GM21717 (cell line): ENCODE results near the gene TACSTD2.
"Not testable (repeated sequence)": the region's sequence is repeated elsewhere in the genome, so short reads cannot be mapped to it uniquely, and the experiment has no call there.

Experiments used
- ATAC-seq: cut with Tn5 transposase; IDR thresholded peaks from one replicate; pipeline ENCODE4 v1.9.1; 2021; ENCODE audit warnings: mild to moderate bottlenecking, moderate library complexity; ENCODE audit not compliant: unreplicated experiment

Gene TACSTD2

GRCh38 chr1:58588396-58588795, 11.3 kb upstream of the TACSTD2 start:
- no peak for ATAC-seq

- ATAC-seq: no peak
Observed at GRCh38 chr1:58587667-58588066, 10.6 kb upstream of the TACSTD2 start.

- no peak for ATAC-seq
Observed at GRCh38 chr1:58586271-58586670, 9.2 kb upstream of the TACSTD2 start.

GRCh38 chr1:58585581-58586151, 8.6 kb upstream of the TACSTD2 start:
- no peak for ATAC-seq

GRCh38 chr1:58585166-58585565, 8.1 kb upstream of the TACSTD2 start:
- ATAC-seq: no peak

GRCh38 chr1:58584082-58584895, 7.2 kb upstream of the TACSTD2 start:
- ATAC-seq: peak; percentile 70

- ATAC-seq: no peak
Observed at GRCh38 chr1:58583496-58583895, 6.4 kb upstream of the TACSTD2 start.

- not testable (repeated sequence) for ATAC-seq
Observed at GRCh38 chr1:58582143-58582542, 5.1 kb upstream of the TACSTD2 start.

- no peak for ATAC-seq
Observed at GRCh38 chr1:58581641-58582040, 4.6 kb upstream of the TACSTD2 start.

- ATAC-seq: no peak
Observed at GRCh38 chr1:58580186-58580585, 3.1 kb upstream of the TACSTD2 start.

- no peak for ATAC-seq
Observed at GRCh38 chr1:58577654-58578030, 590 bp upstream of the TACSTD2 start.

GRCh38 chr1:58576325-58576726, 726 bp downstream of the TACSTD2 start:
- ATAC-seq: no peak

- ATAC-seq: no peak
Observed at GRCh38 chr1:58575551-58576324, 1.3 kb downstream of the TACSTD2 start.

- no peak for ATAC-seq
Observed at GRCh38 chr1:58574816-58575215, 2.2 kb downstream of the TACSTD2 start.

GRCh38 chr1:58573705-58574591, 3.1 kb downstream of the TACSTD2 start:
- ATAC-seq: peak; percentile 96

- ATAC-seq: no peak
Observed at GRCh38 chr1:58573138-58573537, 3.9 kb downstream of the TACSTD2 start.

GRCh38 chr1:58572690-58573089, 4.4 kb downstream of the TACSTD2 start:
- no peak for ATAC-seq

GRCh38 chr1:58571616-58572015, 5.4 kb downstream of the TACSTD2 start:
- ATAC-seq: no peak

- no peak for ATAC-seq
Observed at GRCh38 chr1:58570817-58571216, 6.2 kb downstream of the TACSTD2 start.

- no peak for ATAC-seq
Observed at GRCh38 chr1:58570094-58570493, 7.0 kb downstream of the TACSTD2 start.

GRCh38 chr1:58568911-58569310, 8.1 kb downstream of the TACSTD2 start:
- no peak for ATAC-seq
